Neural cell (in vitro differentiated cells): Measurements from ENCODE around the gene CWC27.

Experiments
- MXI1 ChIP-seq: fragments of 450-650 bp; conservative IDR thresholded peaks from 2 replicates; pipeline ENCODE4 v1.6.1; 2014; ENCODE audit warnings: antibody characterized with exemption, mild to moderate bottlenecking; ENCODE audit not compliant: poor library complexity, severe bottlenecking
- POLR2AphosphoS5 ChIP-seq: IDR thresholded peaks from 2 replicates; pipeline ENCODE4 v1.6.1; 2012
- TF ChIP-seq, protein P1 (sequence below): fragments of 450-650 bp; IDR thresholded peaks from 2 replicates; pipeline ENCODE4 v1.5.1; 2014; ENCODE audit warnings: antibody characterized with exemption, mild to moderate bottlenecking, moderate library complexity; ENCODE audit not compliant: poor library complexity, severe bottlenecking

DNA sequence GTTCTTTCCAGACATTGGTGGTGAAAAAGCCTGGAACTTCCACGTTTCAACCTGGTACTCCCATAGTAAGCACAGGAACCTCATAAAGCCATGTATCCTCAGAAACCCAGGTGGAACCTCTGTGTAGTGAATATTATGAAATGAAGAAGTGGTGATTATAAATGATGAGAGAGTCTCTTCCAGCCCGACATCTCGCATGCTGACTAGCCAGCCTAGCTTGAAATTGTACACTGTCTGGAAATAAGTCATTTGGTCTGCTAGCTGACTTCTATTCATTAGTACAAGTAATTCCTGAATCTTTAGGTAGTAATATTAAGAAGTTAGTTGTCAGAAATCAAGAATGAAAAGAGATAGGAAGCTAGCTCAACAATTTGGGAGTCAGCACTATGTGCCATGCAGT is 203.3 kb downstream of the CWC27 start:
- TF ChIP-seq POLR2AphosphoS5 = no peak
- TF ChIP-seq, protein P1, sequence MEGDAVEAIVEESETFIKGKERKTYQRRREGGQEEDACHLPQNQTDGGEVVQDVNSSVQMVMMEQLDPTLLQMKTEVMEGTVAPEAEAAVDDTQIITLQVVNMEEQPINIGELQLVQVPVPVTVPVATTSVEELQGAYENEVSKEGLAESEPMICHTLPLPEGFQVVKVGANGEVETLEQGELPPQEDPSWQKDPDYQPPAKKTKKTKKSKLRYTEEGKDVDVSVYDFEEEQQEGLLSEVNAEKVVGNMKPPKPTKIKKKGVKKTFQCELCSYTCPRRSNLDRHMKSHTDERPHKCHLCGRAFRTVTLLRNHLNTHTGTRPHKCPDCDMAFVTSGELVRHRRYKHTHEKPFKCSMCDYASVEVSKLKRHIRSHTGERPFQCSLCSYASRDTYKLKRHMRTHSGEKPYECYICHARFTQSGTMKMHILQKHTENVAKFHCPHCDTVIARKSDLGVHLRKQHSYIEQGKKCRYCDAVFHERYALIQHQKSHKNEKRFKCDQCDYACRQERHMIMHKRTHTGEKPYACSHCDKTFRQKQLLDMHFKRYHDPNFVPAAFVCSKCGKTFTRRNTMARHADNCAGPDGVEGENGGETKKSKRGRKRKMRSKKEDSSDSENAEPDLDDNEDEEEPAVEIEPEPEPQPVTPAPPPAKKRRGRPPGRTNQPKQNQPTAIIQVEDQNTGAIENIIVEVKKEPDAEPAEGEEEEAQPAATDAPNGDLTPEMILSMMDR = no peak
- TF ChIP-seq MXI1 = no peak
